HG02571 (cell line): ENCODE measurements around the gene ACP3.
"Not testable (repeated sequence)": the region's sequence is repeated elsewhere in the genome, so short reads cannot be mapped to it uniquely, and the experiment has no call there.

Experiments
- ATAC-seq: cut with Tn5 transposase; IDR thresholded peaks from one replicate; pipeline ENCODE4 v1.9.1; 2021; ENCODE audit warnings: mild to moderate bottlenecking, moderate library complexity; ENCODE audit not compliant: unreplicated experiment

ACP3 gene, protein sequence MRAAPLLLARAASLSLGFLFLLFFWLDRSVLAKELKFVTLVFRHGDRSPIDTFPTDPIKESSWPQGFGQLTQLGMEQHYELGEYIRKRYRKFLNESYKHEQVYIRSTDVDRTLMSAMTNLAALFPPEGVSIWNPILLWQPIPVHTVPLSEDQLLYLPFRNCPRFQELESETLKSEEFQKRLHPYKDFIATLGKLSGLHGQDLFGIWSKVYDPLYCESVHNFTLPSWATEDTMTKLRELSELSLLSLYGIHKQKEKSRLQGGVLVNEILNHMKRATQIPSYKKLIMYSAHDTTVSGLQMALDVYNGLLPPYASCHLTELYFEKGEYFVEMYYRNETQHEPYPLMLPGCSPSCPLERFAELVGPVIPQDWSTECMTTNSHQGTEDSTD

DNA sequence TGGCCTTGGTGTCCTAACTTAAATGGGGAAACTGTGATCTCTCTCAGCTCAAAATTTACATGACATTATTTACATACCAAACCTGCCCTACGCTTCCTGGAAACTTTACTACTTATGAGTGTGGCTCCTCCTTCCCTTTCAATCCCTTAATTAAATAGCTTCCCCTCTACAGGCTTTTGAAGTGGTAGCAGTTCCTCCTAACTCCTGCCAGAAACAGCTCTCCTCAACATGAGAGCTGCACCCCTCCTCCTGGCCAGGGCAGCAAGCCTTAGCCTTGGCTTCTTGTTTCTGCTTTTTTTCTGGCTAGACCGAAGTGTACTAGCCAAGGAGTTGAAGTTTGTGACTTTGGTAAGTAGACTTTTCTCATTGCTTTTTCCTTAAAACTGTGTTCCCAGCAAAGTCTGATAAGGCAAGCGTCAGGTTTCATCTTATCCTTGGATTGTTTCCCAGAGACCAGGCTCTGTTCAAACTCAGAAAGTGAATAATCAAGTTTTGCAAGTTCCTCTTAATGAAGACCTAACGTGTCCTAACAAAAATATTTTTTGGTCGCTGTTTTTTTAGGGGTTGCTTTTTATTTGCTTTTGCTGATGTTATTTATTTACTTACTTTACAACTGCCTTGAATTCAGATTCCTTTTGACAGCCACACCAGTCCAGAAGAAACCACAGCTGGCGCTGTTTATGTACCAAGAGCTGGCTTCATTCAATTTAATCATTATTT is at the start of gene ACP3:
TSS of gene ACP3 (plus strand) at position 179 of the 720 bp plus-strand sequence. CDS start at position 229, 50 bp downstream.
- no peak for ATAC-seq

GRCh38 chr3:132268956-132269355 is 48.3 kb upstream of the ACP3 start:
- no peak for ATAC-seq

GRCh38 chr3:132273036-132273435 is 44.2 kb upstream of the ACP3 start:
- no peak for ATAC-seq

DNA sequence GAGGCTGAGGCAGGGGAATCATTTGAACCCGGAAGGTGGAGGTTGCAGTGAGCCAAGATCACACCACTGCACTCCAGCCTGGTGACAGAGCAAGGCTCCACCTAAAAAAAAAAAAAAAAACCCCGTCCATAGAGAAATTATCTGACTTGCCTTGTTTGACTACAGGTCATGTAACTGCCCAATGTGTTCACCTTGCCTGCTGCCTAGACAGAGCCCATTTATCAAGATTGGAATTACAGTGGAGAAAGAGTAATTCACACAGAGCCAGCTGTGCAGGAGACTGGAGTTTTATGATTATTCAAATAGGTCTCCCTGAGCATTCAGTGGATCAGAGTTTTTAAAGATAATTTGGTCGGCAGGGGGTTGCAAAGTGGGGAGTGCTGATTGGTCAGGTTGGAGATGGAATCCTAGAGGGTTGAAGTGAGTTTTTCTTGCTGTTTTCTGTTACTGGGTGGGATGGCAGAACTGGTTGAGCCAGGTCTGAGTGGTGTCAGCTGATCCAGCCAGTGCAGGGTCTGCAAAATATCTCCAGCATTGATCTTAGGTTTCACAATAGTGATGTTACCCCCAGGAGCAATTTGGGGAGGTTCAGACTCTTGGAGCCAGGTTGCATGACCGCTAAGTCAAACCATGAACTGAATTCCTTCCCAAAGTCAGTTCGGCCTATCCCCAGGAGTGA is 40.8 kb upstream of the ACP3 start:
- no peak for ATAC-seq

- ATAC-seq = no peak
Observed at GRCh38 chr3:132279030-132279429, 38.2 kb upstream of the ACP3 start.

DNA sequence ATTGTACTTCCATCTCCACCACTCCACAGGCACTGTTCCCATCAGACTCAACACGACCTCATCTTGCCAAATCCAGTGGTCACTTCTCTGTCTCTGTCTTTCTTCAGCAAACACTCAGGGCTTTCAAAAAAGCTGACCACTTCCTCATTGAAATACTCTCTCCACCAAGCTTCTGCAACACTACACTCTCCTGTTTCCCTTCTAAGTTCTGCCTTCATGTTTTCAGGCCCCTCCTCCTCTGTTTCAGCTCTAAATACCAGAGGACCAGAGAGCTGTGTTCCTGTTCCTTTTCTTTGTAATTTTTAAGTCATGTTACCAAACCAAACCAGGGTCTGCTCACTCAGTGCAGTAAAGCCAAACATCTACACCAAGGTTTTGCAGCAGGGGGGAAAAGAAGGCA is 33.8 kb upstream of the ACP3 start:
- ATAC-seq = no peak

DNA sequence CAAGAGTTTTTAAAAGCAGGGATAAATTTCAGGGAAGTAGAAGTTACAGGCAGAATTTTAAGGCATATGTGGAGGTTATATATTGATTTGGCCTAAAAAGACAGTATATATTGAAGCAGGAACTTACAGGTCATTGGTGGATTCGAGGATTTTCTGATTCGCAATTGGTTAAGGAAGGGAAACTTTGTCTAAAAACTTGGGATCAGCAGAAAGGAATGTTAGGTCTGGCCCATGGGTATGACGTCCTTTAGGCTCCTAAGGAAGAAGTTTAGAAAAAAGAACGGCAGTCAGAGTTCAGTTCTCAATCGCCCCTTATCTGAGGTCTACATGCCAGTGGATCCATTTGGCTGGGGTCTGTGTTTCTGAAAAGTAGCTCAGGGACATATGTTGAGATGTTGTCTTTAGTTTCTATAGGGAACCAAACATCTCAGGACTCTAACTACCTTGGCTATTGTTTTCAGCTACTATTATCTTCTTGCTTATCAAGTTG is 33.2 kb upstream of the ACP3 start:
- no peak for ATAC-seq

DNA sequence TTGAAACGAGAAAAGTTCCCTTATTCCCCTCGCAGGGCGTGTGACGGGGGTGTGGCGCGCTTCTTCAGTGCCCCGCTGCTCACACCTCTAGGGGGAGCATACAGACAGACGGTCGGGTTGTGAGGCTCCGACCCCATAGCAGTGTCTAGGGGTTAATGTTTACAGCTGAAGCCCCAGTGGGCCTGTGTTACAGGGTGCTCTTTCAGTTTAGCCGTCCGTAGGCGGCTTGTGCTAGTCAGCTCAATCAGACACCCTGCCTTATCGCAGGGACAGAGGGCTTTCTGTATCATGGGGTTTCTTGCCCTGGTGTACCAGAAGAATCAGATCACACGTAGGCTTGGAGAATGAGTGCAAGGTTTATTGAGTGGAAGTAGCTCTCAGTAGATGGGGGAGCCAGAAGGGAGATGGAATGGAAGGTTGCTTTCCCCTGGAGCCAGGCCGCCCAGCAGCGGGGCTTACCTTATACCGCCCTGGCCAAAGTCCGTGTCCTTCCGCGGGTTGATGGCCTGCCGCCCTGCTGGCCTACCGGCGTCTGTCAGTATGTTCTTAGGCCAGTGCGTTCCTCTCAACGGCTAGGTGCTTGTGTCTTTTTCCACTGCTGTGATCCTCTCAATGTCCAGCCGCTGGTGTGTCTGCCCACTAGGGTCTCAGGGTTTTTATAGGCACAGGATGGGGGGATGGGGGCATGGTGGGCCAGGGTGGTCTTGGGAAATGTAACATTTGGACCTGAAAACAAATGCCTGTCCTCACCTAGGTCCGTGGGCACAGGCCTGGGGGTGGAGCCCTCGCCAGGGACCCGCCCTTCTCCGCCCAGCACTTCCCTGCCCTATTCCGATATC is 32.2 kb upstream of the ACP3 start:
- ATAC-seq = no peak

GRCh38 chr3:132285620-132285945 is 31.6 kb upstream of the ACP3 start:
- no peak for ATAC-seq

GRCh38 chr3:132286035-132286434 is 31.2 kb upstream of the ACP3 start:
- ATAC-seq = no peak

- ATAC-seq = no peak
Observed at GRCh38 chr3:132288357-132288756, 28.9 kb upstream of the ACP3 start.

DNA sequence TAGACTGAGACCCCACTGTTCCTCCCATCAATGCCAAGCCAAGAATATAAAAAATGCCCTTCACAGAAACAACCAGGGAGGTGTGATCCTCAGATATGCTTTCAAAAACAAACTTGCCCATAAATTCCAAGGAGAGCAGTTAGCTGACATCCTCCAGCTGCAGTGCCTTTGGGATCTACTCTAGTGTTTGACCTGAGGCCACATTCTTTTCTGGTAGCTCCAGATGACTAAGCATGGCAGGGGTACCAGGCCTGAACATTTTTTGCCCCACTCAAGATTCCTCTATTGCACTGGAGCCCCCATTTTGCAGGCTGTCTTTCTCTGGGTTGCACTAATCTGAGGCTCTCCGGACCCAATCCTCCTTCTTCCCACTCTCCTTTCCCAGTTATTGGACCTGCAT is 27.9 kb upstream of the ACP3 start:
- no peak for ATAC-seq

DNA sequence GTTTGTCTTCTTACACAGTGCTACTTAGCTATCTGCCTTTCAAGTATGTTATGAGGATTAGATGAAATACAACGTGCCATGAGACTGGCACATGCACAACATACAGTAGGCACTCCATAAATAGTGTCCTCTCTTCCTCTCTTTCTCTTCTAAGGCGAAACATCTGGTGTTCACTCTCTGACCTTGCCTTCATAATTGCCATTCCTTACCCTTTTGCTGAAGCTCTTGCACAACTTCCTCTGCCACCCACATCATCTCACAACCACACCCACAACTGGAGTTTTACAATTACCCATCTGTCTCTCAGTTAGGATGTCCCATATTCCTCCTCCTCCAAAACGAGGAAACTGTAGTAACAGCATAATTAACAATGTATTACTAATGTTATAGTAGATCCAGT is 26.4 kb upstream of the ACP3 start:
- ATAC-seq = no peak

GRCh38 chr3:132292042-132292441 is 25.2 kb upstream of the ACP3 start:
- ATAC-seq = no peak

- no peak for ATAC-seq
Observed at GRCh38 chr3:132293251-132293650, 24.0 kb upstream of the ACP3 start.

DNA sequence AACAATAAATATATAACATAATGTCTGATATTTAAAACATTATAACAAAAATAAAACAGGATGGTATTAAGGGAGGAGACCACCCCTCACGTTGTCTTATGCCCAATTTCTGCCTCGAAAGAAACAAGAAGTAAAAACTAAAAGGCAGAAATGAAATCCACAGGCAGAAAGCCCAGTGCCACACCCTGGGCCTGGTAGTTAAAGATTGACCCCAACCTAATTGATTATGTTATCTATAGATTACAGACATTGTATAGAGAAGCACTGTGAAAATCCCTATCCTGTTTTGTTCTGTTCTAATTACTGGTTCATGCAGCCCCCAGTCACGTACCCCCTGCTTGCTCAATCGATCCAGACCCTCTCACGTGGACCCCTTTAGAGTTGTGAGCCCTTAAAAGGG is 22.3 kb upstream of the ACP3 start:
- ATAC-seq = no peak

GRCh38 chr3:132303336-132304201 is 13.6 kb upstream of the ACP3 start:
- not testable (repeated sequence) for ATAC-seq

DNA sequence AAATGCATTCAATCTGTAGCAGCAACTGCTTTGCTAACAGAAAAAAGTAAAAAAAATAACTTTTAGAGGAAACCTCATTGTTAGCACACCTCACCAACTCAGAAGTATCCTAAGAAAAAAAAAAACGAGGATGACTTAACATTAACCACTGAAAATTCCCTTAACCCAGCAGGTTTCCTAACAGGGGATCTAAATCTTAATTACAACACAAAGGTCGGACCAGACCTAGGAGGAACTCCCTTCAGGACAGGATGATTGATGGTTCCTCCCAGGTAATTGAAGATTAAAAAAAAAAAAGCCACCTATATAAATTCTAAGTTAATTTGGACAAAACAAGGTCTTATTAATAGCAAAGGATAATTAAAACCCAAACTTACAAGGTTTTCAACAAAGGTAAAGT is 12.9 kb upstream of the ACP3 start:
- ATAC-seq = not testable (repeated sequence)

DNA sequence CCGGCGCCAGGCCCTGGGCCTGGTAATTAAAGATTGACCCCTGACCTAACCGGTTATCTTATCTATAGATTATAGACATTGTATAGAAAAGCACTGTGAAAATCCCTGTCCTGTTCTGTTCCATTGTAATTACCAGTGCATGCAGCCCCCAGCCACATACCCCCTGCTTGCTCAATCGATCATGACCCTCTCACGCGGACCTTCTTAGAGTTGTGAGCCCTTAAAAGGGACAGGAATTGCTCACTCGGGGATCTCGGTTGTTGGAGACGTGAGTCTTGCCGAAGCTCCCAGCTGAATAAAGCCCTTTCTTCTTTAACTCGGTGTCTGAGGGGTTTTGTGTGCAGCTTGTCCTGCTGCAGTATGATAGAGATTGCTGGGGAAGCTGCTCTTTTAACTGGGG is 7.2 kb upstream of the ACP3 start:
- ATAC-seq = not testable (repeated sequence)

DNA sequence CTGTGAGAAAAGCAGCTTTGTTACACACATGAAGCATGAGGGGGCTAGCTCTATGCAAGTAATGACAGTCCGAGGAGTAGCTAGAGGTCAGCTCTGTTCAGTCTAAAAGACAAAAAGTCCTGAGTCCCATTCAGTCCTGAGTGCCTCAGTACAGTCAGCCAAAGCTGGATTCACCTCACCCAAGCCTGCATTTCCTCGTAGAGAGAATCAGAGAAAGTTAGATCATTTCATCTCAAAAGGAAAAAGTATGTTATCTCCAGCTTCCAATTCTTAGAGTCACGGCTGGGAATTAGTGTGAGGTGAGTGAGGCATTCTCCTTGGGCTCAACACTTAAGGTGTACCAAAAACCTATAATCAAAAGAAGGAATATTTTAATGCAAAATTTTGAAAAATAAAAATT is 5.9 kb upstream of the ACP3 start:
- no peak for ATAC-seq
